Tibial nerve (tissue), 4 donors: Measurements from ENCODE around the gene RASGRF1.

Experiments used
- EP300 ChIP-seq, 2 donors: sonication (generic); formaldehyde crosslinking; IDR thresholded peaks; one replicate each; pipeline ENCODE4 v1.6.1; 2017; ENCODE audit warnings: antibody characterized with exemption in 2 of 2, mild to moderate bottlenecking in 1 of 2
- TF ChIP-seq, protein P1 (sequence below), 5 experiments: fragments of 200-600 bp in 3 of 5; fragments of 450-650 bp in 2 of 5; sonication (generic) in 3 of 5; IDR thresholded peaks; one replicate each; pipeline ENCODE4 v1.5.1; 2016 to 2019; ENCODE audit warnings: antibody characterized with exemption in 5 of 5, mild to moderate bottlenecking in 3 of 5, moderate library complexity in 2 of 5

DNA sequence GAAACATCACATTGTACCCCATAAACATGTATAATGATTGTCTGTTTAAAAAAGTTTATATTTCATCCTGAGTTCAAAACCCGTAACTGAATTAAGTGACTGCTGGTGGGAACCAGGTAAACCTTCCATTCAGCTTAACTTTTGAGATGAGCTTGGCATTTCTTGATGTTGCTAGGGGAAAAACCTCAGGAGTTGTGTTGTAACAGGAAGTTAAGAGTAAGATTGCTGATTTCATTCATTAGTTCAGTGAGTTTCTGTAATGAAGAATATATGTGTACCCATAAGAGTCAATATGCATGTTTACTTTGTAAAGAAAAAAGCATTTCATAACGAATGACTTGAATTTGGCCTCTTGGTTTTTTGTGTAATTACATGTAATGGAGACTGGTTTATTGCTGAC, 178.3 kb downstream of the RASGRF1 start:
- TF ChIP-seq, protein P1, sequence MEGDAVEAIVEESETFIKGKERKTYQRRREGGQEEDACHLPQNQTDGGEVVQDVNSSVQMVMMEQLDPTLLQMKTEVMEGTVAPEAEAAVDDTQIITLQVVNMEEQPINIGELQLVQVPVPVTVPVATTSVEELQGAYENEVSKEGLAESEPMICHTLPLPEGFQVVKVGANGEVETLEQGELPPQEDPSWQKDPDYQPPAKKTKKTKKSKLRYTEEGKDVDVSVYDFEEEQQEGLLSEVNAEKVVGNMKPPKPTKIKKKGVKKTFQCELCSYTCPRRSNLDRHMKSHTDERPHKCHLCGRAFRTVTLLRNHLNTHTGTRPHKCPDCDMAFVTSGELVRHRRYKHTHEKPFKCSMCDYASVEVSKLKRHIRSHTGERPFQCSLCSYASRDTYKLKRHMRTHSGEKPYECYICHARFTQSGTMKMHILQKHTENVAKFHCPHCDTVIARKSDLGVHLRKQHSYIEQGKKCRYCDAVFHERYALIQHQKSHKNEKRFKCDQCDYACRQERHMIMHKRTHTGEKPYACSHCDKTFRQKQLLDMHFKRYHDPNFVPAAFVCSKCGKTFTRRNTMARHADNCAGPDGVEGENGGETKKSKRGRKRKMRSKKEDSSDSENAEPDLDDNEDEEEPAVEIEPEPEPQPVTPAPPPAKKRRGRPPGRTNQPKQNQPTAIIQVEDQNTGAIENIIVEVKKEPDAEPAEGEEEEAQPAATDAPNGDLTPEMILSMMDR (IDR thresholded peaks at IDR 0.05) = no peak
- TF ChIP-seq EP300 (IDR thresholded peaks at IDR 0.05) = no peak
